ENCODE results near the gene WASHC3.
"Not testable (repeated sequence)": the region's sequence is repeated elsewhere in the genome, so short reads cannot be mapped to it uniquely, and the experiment has no call there.

WASHC3 gene

GRCh38 chr12:102021540-102022246, 40.1 kb downstream of the WASHC3 start:
- Histone ChIP-seq H3K4me3 (ENCODE audit: low read length) (no peak overlapping the region), H3K36me3 (ENCODE audit: control insufficient read depth, insufficient read depth, low read length) (no peaks in the 10 kb centered on the region), H3K27ac (ENCODE audit: low read length) (no peak overlapping the region), H3K9me3 (ENCODE audit: control insufficient read depth, insufficient read depth, low read length) (no peaks in the 10 kb centered on the region), H3K4me1 (ENCODE audit: control insufficient read depth, insufficient read depth, low read length) (no peaks in the 10 kb centered on the region), H3K27me3 (ENCODE audit: control insufficient read depth, insufficient read depth, low read length) (no peaks in the 10 kb centered on the region)
- no CpG with 5 or more reads among the region's 2 CpGs for WGBS (ENCODE audit: insufficient coverage, insufficient read length)
- DNase-seq (ENCODE audit: low read depth, low spot score), result no peak

GRCh38 chr12:102018607-102019006, 43.2 kb downstream of the WASHC3 start:
- not testable (repeated sequence) for H3K27ac ChIP-seq (ENCODE audit: low read length); H3K4me3 ChIP-seq (ENCODE audit: low read length)
- no CpG with 5 or more reads among the region's 5 CpGs for WGBS (ENCODE audit: insufficient coverage, insufficient read length)

GRCh38 chr12:102016472-102016871, 45.3 kb downstream of the WASHC3 start:
- Histone ChIP-seq H3K27ac (ENCODE audit: low read length) (no peak overlapping the region), H3K9me3 (ENCODE audit: control insufficient read depth, insufficient read depth, low read length) (no peaks in the 10 kb centered on the region), H3K27me3 (ENCODE audit: control insufficient read depth, insufficient read depth, low read length) (no peaks in the 10 kb centered on the region), H3K4me3 (ENCODE audit: low read length) (no peak overlapping the region), H3K4me1 (ENCODE audit: control insufficient read depth, insufficient read depth, low read length) (no peaks in the 10 kb centered on the region), H3K36me3 (ENCODE audit: control insufficient read depth, insufficient read depth, low read length) (no peaks in the 10 kb centered on the region)
- no CpG with 5 or more reads among the region's 1 CpG for WGBS (ENCODE audit: insufficient coverage, insufficient read length)
- no peak for DNase-seq (ENCODE audit: low read depth, low spot score)

More at GRCh38 chr12:102018607-102019006, 43.2 kb downstream of the WASHC3 start:
- H3K27me3 ChIP-seq (ENCODE audit: control insufficient read depth, insufficient read depth, low read length); H3K4me1 ChIP-seq (ENCODE audit: control insufficient read depth, insufficient read depth, low read length); H3K36me3 ChIP-seq (ENCODE audit: control insufficient read depth, insufficient read depth, low read length); DNase-seq (ENCODE audit: low read depth, low spot score); H3K9me3 ChIP-seq (ENCODE audit: control insufficient read depth, insufficient read depth, low read length): not testable (repeated sequence)

GRCh38 chr12:102010265-102010994, 51.4 kb downstream of the WASHC3 start:
- no peak overlapping the region for H3K4me3 ChIP-seq (ENCODE audit: low read length)
- H3K27ac ChIP-seq (ENCODE audit: low read length), result no peak overlapping the region

GRCh38 chr12:102009796-102010195, 52.0 kb downstream of the WASHC3 start:
- DNase-seq (ENCODE audit: low read depth, low spot score), result no peak
- Histone ChIP-seq H3K4me3 (ENCODE audit: low read length) (no peak overlapping the region), H3K36me3 (ENCODE audit: control insufficient read depth, insufficient read depth, low read length) (no peaks in the 10 kb centered on the region), H3K27me3 (ENCODE audit: control insufficient read depth, insufficient read depth, low read length) (no peaks in the 10 kb centered on the region), H3K4me1 (ENCODE audit: control insufficient read depth, insufficient read depth, low read length) (no peaks in the 10 kb centered on the region), H3K9me3 (ENCODE audit: control insufficient read depth, insufficient read depth, low read length) (no peaks in the 10 kb centered on the region), H3K27ac (ENCODE audit: low read length) (no peak overlapping the region)
- WGBS (ENCODE audit: insufficient coverage, insufficient read length), result no CpG with 5 or more reads among the region's 3 CpGs

More at GRCh38 chr12:102010265-102010994, 51.4 kb downstream of the WASHC3 start:
- Histone ChIP-seq H3K4me1 (ENCODE audit: control insufficient read depth, insufficient read depth, low read length) (no peaks in the 10 kb centered on the region), H3K27me3 (ENCODE audit: control insufficient read depth, insufficient read depth, low read length) (no peaks in the 10 kb centered on the region), H3K36me3 (ENCODE audit: control insufficient read depth, insufficient read depth, low read length) (no peaks in the 10 kb centered on the region), H3K9me3 (ENCODE audit: control insufficient read depth, insufficient read depth, low read length) (no peaks in the 10 kb centered on the region)
- WGBS (ENCODE audit: insufficient coverage, insufficient read length), result no CpG with 5 or more reads among the region's 8 CpGs
- DNase-seq (ENCODE audit: low read depth, low spot score), result no peak

- WGBS (ENCODE audit: insufficient coverage, insufficient read length), result no CpG with 5 or more reads among the region's 1 CpG
- Histone ChIP-seq H3K27ac (ENCODE audit: low read length) (no peak overlapping the region), H3K4me3 (ENCODE audit: low read length) (no peak overlapping the region), H3K9me3 (ENCODE audit: control insufficient read depth, insufficient read depth, low read length) (no peaks in the 10 kb centered on the region), H3K4me1 (ENCODE audit: control insufficient read depth, insufficient read depth, low read length) (no peaks in the 10 kb centered on the region), H3K36me3 (ENCODE audit: control insufficient read depth, insufficient read depth, low read length) (no peaks in the 10 kb centered on the region), H3K27me3 (ENCODE audit: control insufficient read depth, insufficient read depth, low read length) (no peaks in the 10 kb centered on the region)
- DNase-seq (ENCODE audit: low read depth, low spot score), result no peak
Measured at GRCh38 chr12:102008615-102009126, 53.1 kb downstream of the WASHC3 start.

- H3K36me3 ChIP-seq (ENCODE audit: control insufficient read depth, insufficient read depth, low read length), result no peaks in the 10 kb centered on the region
- DNase-seq (ENCODE audit: low read depth, low spot score), result no peak
- no peak overlapping the region for H3K27ac ChIP-seq (ENCODE audit: low read length)
- H3K9me3 ChIP-seq (ENCODE audit: control insufficient read depth, insufficient read depth, low read length), result no peaks in the 10 kb centered on the region
- WGBS (ENCODE audit: insufficient coverage, insufficient read length), result no CpG with 5 or more reads among the region's 5 CpGs
- no peak overlapping the region for H3K4me3 ChIP-seq (ENCODE audit: low read length)
- H3K4me1 ChIP-seq (ENCODE audit: control insufficient read depth, insufficient read depth, low read length), result no peaks in the 10 kb centered on the region
- no peaks in the 10 kb centered on the region for H3K27me3 ChIP-seq (ENCODE audit: control insufficient read depth, insufficient read depth, low read length)
Measured at GRCh38 chr12:102005256-102005655, 56.5 kb downstream of the WASHC3 start.

GRCh38 chr12:101997102-101997501, 64.7 kb downstream of the WASHC3 start:
- no CpG with 5 or more reads among the region's 5 CpGs for WGBS (ENCODE audit: insufficient coverage, insufficient read length)
- no peak for DNase-seq (ENCODE audit: low read depth, low spot score)

GRCh38 chr12:101995684-101996083, 66.1 kb downstream of the WASHC3 start:
- WGBS (ENCODE audit: insufficient coverage, insufficient read length), result no CpG with 5 or more reads among the region's 4 CpGs
- H3K27ac ChIP-seq (ENCODE audit: low read length), result no peak overlapping the region
- no peak overlapping the region for H3K4me3 ChIP-seq (ENCODE audit: low read length)
- DNase-seq (ENCODE audit: low read depth, low spot score), result no peak
- H3K36me3 ChIP-seq (ENCODE audit: control insufficient read depth, insufficient read depth, low read length), result no peaks in the 10 kb centered on the region
- H3K4me1 ChIP-seq (ENCODE audit: control insufficient read depth, insufficient read depth, low read length), result no peaks in the 10 kb centered on the region
- no peaks in the 10 kb centered on the region for H3K9me3 ChIP-seq (ENCODE audit: control insufficient read depth, insufficient read depth, low read length)
- no peaks in the 10 kb centered on the region for H3K27me3 ChIP-seq (ENCODE audit: control insufficient read depth, insufficient read depth, low read length)

More at GRCh38 chr12:101997102-101997501, 64.7 kb downstream of the WASHC3 start:
- Histone ChIP-seq H3K4me1 (ENCODE audit: control insufficient read depth, insufficient read depth, low read length) (no peaks in the 10 kb centered on the region), H3K9me3 (ENCODE audit: control insufficient read depth, insufficient read depth, low read length) (no peaks in the 10 kb centered on the region), H3K27me3 (ENCODE audit: control insufficient read depth, insufficient read depth, low read length) (no peaks in the 10 kb centered on the region), H3K4me3 (ENCODE audit: low read length) (no peak overlapping the region), H3K36me3 (ENCODE audit: control insufficient read depth, insufficient read depth, low read length) (no peaks in the 10 kb centered on the region), H3K27ac (ENCODE audit: low read length) (no peak overlapping the region)

GRCh38 chr12:101992091-101992490, 69.7 kb downstream of the WASHC3 start:
- Histone ChIP-seq H3K27me3 (ENCODE audit: control insufficient read depth, insufficient read depth, low read length) (no peaks in the 10 kb centered on the region), H3K9me3 (ENCODE audit: control insufficient read depth, insufficient read depth, low read length) (no peaks in the 10 kb centered on the region), H3K4me3 (ENCODE audit: low read length) (no peak overlapping the region), H3K36me3 (ENCODE audit: control insufficient read depth, insufficient read depth, low read length) (no peaks in the 10 kb centered on the region), H3K27ac (ENCODE audit: low read length) (no peak overlapping the region), H3K4me1 (ENCODE audit: control insufficient read depth, insufficient read depth, low read length) (no peaks in the 10 kb centered on the region)
- WGBS (ENCODE audit: insufficient coverage, insufficient read length), result no CpG with 5 or more reads among the region's 2 CpGs
- no peak for DNase-seq (ENCODE audit: low read depth, low spot score)
